Stimulated activated CD8-positive, alpha-beta memory T cell treated with anti-CD3 and anti-CD28 coated beads, Interleukin-12 subunit alpha, Interleukin-12 subunit beta, amount 100 ng/mL, for 24 hours (primary cell): Measurements from ENCODE around the gene PCSK6.

Experiments
- DNase-seq: peaks from one replicate; pipeline ENCODE4 v3.0.0-alpha.2; 2020; ENCODE audit errors: extremely low read depth

Gene PCSK6

DNA sequence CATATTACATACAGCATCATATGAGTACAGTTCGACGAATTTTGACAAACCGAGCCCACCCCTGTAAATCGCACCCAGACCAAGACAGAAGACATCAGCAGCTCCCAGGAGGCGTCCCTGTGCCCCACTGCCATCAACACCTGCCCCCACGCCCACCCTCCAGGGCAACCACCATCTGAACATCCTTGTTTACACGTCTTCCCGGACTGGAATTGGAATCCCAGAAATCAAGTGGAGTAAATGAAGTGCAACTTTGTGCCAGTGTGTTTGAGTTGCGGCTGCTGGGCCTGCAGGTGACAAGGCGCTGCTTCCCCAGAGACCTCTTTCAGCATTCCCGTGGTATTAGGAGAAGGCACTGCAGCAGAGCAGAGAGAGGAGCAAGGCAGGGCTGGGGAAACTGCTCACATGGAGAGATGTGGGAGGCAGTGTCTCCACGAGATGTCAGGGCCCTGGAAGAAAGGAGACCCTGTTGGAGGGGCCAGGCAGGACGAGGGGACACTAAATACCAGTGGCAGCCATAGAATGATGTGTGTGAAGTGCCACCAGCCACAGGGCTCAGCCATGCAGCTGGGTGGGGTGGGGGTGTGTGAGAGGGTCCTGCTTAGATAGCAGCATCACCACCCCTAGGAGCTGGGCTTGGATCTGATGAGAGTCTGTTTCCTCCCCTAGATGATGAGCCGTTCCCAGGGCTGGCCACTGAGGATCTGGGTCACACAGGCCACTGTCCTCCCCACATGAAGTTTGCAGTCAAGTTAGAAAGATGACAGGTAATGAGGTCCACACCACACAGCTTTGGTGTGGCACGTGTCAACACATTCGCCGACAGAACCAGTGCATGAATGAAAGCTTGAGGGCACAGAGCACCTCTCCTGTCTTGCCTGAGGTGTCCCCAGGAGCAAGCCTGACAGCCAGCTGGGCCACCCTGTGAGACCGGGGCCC lies 33.4 kb upstream of the PCSK6 start:
- DNase-seq, result no peak

DNA sequence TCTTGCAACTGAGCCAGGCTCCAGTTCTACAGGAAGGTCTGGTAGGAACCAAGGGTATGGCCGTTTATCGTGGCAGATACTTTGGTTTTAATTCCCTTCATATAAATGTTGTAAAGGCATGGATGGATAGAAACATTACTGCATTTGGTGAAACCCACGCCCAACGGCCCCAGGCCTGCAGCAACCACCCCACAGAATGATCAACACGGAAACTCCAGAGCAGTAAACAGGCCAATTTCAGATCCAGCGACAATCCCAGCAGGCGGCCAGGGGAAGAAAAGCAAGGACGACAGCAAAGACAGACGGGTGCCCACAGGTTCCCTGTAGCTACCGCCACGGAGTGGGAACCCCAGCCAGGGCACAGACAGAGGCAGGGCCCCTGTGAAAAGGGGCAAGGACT lies 32.6 kb upstream of the PCSK6 start:
- no peak for DNase-seq

GRCh38 chr15:101521591-101521990 lies 32.1 kb upstream of the PCSK6 start:
- DNase-seq, result no peak

- DNase-seq, result no peak
Observed at GRCh38 chr15:101521069-101521468, 31.6 kb upstream of the PCSK6 start.

GRCh38 chr15:101520395-101520794 lies 30.9 kb upstream of the PCSK6 start:
- no peak for DNase-seq

- DNase-seq, result no peak
Observed at GRCh38 chr15:101517504-101517903, 28.0 kb upstream of the PCSK6 start.

GRCh38 chr15:101514318-101514717 lies 24.8 kb upstream of the PCSK6 start:
- no peak for DNase-seq

- no peak for DNase-seq
Observed at GRCh38 chr15:101511717-101512116, 22.2 kb upstream of the PCSK6 start.

GRCh38 chr15:101510212-101511197 lies 21.0 kb upstream of the PCSK6 start:
- DNase-seq, result no peak

GRCh38 chr15:101509279-101509678 lies 19.8 kb upstream of the PCSK6 start:
- no peak for DNase-seq

- no peak for DNase-seq
Observed at GRCh38 chr15:101506491-101506890, 17.0 kb upstream of the PCSK6 start.

DNA sequence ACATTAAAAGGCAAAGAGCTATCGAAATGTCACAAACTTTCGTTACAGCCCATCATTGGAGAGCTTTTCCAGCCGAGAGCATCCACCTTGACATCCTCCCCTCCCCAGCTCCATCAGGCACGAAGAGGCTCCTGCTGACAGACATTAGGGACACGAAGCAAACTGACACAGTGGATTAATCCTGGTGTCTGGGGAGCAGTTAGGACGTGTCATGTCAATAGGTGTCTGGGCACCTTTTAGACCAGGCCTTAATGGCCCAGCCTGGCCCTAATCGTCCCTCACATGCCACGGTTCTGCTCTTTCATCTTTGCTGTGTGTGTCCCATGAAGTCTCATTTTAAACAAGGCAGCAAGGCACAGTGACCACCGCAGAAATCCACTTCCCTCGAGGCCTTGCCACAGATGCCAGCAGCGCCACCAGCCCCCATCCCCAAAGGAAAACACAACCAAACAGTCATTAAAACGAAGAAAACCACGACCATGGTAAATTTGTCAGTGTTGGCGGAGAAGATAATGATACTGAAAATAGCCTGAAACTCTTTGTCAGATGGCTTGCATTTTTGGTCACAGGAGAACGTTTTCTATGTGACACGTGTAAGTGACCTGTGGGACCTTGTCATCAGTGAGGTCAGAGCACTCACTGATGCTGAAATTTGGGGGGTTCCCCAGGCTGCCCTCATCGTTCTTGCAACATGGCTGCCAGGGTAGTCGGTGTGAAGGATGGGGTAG lies 16.3 kb upstream of the PCSK6 start:
- DNase-seq, result no peak

GRCh38 chr15:101504866-101505609 lies 15.5 kb upstream of the PCSK6 start:
- no peak for DNase-seq

DNA sequence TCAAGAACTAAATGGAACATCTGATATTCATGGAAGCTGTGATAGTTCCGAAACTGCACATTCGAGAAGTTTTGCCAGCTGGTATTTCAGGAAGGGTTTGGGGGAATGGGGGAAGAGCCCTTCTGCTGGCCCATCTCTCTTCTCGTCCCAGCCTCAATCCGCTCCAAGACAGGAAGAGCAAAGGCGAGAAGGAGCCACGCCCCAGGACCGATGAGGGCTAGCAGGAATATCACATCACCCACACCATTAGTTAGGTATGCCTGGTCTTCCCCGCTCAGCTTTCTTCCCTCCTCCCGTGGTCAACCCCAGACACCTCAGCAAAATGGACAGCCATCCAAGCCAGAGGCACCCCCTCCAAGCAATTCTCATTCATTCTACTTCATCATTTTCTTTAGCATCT lies 14.9 kb upstream of the PCSK6 start:
- DNase-seq, result no peak

DNA sequence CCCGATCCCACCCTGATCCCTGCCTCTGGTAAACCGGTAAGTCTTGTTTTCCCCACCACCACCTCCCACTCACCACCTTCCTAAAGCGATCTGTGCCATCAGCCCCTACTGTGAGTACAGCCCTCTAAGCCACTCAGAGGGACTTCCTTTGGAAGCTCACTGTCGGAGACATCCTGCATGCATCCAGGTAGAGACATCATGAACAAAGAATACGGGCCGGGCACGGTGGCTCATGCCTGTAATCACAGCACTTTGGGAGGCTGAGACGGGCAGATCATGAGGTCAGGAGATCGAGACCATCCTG lies 13.7 kb upstream of the PCSK6 start:
- DNase-seq, result no peak

DNA sequence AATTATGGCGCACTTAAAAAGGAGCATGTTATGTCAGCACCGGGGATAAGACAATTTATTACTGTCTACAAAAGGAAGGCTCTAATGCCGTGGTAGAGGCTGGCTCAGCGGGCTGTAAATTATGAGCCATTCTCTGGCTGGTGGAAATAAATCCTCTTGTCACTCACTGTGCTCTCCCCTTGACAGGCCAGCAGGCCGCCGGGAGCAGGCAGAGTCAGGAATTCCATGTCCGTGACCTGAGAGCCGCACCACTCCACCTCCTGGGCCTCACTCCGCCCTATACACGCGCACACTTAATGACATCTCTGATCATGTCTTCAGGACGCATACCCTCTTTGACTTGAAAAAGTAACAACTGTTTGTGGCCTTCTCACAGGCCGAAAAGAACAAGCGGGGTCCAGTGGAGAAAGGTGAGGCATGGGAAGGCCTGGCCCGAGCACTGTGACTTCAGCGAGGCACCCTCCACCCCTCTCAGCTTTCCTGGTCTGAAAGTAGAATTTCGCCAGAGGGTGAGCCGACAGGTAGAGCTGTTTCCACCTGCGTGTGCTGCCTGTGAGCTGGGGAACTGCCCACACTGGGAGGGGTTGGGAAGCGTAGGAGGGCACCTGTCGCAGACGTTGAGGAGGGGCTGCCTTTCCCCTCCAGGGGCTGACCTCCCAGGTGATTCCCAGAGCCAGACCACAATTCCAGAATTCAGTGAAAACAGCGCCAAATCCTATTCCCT lies 13.2 kb upstream of the PCSK6 start:
- no peak for DNase-seq

DNA sequence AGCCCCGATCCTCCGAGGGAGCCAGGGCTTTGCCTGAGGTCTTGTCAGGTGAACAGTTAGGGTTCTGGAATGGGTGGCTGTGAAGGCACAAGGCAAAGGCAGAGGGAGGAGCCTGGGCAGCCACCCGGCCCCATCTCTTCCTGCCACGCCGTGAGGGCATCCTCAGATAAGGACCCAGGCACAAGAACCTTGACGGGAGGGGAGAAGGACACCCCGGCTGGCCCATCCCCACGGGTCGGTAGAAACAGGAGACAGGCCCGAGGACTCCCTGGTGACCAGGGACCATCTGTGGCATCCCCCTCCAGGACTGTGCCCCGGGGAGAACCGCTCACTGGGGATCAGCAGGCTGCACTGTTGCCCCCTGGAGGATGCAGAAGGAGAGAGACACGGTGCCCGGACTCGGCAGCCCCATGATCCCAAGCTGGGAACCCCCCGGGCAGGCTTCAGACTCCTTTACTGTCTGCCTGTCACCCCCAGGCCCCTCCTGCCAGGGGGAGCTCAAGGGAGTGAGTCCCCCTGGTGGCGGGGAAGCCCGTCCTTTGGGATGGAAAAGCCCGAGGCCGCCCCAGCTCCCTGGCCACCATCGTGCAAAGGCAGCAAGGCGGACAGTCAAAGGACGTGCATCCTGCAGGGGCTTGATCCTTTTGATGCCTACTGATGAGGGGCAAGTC lies 12.3 kb upstream of the PCSK6 start:
- no peak for DNase-seq

GRCh38 chr15:101500865-101501551 lies 11.5 kb upstream of the PCSK6 start:
- DNase-seq, result no peak
